ENCODE measurements around the gene NPHS1.

- TF ChIP-seq CTCF (conservative IDR thresholded peaks at IDR 0.05; ENCODE audit: low read depth, low read length) (no peak), EZH2 (IDR thresholded peaks at IDR 0.05; ENCODE audit: low read length, unreplicated experiment) (no peak)
Measured at GRCh38 chr19:35894342-35894741, 42.0 kb upstream of the NPHS1 start.

Data from PC-3 (cell line).